T-helper 1 cell (primary cell): ENCODE measurements around the gene ZNF76.

Source experiments
- DNase-seq, 5 donors: peaks; one replicate each; pipeline ENCODE4 v3.0.0-alpha.2; 2012 to 2020

The ZNF76 gene

GRCh38 chr6:35272005-35272404, 12.5 kb downstream of the ZNF76 start:
- no peak for DNase-seq

- DNase-seq, result no peak
Measured at GRCh38 chr6:35273822-35274559, 14.5 kb downstream of the ZNF76 start.

- no peak for DNase-seq
Measured at GRCh38 chr6:35275744-35276260, 16.3 kb downstream of the ZNF76 start.

- DNase-seq, result no peak
Measured at GRCh38 chr6:35278708-35279107, 19.2 kb downstream of the ZNF76 start.

- DNase-seq, result no peak
Measured at GRCh38 chr6:35280903-35281302, 21.4 kb downstream of the ZNF76 start.

GRCh38 chr6:35282472-35282871, 22.9 kb downstream of the ZNF76 start:
- no peak for DNase-seq

GRCh38 chr6:35283361-35283760, 23.8 kb downstream of the ZNF76 start:
- no peak for DNase-seq

GRCh38 chr6:35287671-35288396, 28.3 kb downstream of the ZNF76 start:
- no peak for DNase-seq

- no peak for DNase-seq
Measured at GRCh38 chr6:35288834-35289233, 29.3 kb downstream of the ZNF76 start.

GRCh38 chr6:35291491-35291890, 32.0 kb downstream of the ZNF76 start:
- no peak for DNase-seq

- no peak for DNase-seq
Measured at GRCh38 chr6:35292494-35292893, 33.0 kb downstream of the ZNF76 start.

GRCh38 chr6:35293681-35294080, 34.1 kb downstream of the ZNF76 start:
- DNase-seq, result no peak

GRCh38 chr6:35294308-35294945, 34.9 kb downstream of the ZNF76 start:
- peak in 3 of 5 donors; percentile 40 to 66 (median 47) for DNase-seq

GRCh38 chr6:35295036-35295435, 35.5 kb downstream of the ZNF76 start:
- DNase-seq, result no peak

GRCh38 chr6:35295521-35296315, 36.2 kb downstream of the ZNF76 start:
- DNase-seq, result no peak

- DNase-seq, result no peak
Measured at GRCh38 chr6:35296931-35297600, 37.5 kb downstream of the ZNF76 start.

GRCh38 chr6:35297601-35298481, 38.3 kb downstream of the ZNF76 start, which contains the start of gene DEF6:
DEF6 (plus strand) TSS chr6:35297818; CDS start chr6:35297857, 39 bp downstream.
- DNase-seq, result peak; percentile 74 to 93 (median 84)

GRCh38 chr6:35298625-35299140, 39.1 kb downstream of the ZNF76 start:
- DNase-seq, result peak in 1 of 5 donors; percentile 35

GRCh38 chr6:35299674-35300073, 40.1 kb downstream of the ZNF76 start:
- peak in 1 of 5 donors; percentile 34 for DNase-seq

GRCh38 chr6:35300848-35301247, 41.3 kb downstream of the ZNF76 start:
- peak in 3 of 5 donors; percentile 34 to 79 (median 36) for DNase-seq
